KMS-11 (cell line): ENCODE data around the gene DLG2.

Source experiments
- H2AFZ ChIP-seq: fragments of 200-600 bp; sonication (generic); 2 replicates; pipeline ENCODE4 v1.6.1; 2016; ENCODE audit warnings: antibody characterized with exemption, mixed run types, low read depth
- H3K27ac ChIP-seq: fragments of 200-600 bp; sonication (generic); 2 replicates; pipeline ENCODE4 v1.6.1; 2016; ENCODE audit warnings: mild to moderate bottlenecking, mixed run types
- H3K27me3 ChIP-seq: fragments of 200-600 bp; sonication (generic); 2 replicates; pipeline ENCODE4 v1.6.1; 2017; ENCODE audit warnings: mild to moderate bottlenecking, low read depth, mixed run types, moderate library complexity; ENCODE audit not compliant: insufficient read depth
- H3K36me3 ChIP-seq: fragments of 200-600 bp; sonication (generic); 2 replicates; pipeline ENCODE4 v1.6.1; 2017; ENCODE audit warnings: mild to moderate bottlenecking, mixed run types; ENCODE audit not compliant: insufficient read depth
- H3K4me1 ChIP-seq: fragments of 200-600 bp; sonication (generic); 2 replicates; pipeline ENCODE4 v1.6.1; 2016; ENCODE audit warnings: mild to moderate bottlenecking, low read depth, mixed run types; ENCODE audit not compliant: poor library complexity, severe bottlenecking
- H3K4me2 ChIP-seq: fragments of 200-600 bp; sonication (generic); 2 replicates; pipeline ENCODE4 v1.7.0; 2016; ENCODE audit warnings: mild to moderate bottlenecking, mixed run types
- H3K4me3 ChIP-seq: fragments of 200-600 bp; sonication (generic); IDR thresholded peaks from 2 replicates; pipeline ENCODE4 v1.6.1; 2017; ENCODE audit warnings: low read depth, low read length, mixed read lengths; ENCODE audit not compliant: insufficient read depth
- H3K79me2 ChIP-seq: fragments of 200-600 bp; sonication (generic); 2 replicates; pipeline ENCODE4 v1.6.1; 2016; ENCODE audit warnings: low read depth, mixed run types; ENCODE audit not compliant: insufficient read depth
- H3K9ac ChIP-seq: fragments of 200-600 bp; sonication (generic); 2 replicates; pipeline ENCODE4 v1.6.1; 2016; ENCODE audit warnings: mild to moderate bottlenecking, mixed run types
- H4K20me1 ChIP-seq: fragments of 200-600 bp; sonication (generic); 2 replicates; pipeline ENCODE4 v1.6.1; 2016; ENCODE audit warnings: mild to moderate bottlenecking, mixed run types; ENCODE audit not compliant: insufficient read depth
- CTCF ChIP-seq: fragments of 200-600 bp; sonication (generic); conservative IDR thresholded peaks from 2 replicates; pipeline ENCODE4 v1.6.1; 2017; ENCODE audit warnings: low read depth, mild to moderate bottlenecking, antibody characterized with exemption, low read length, moderate library complexity, mixed read lengths

The DLG2 gene

GRCh38 chr11:84243629-84244263 lies 1383.4 kb downstream of the DLG2 start:
- H2AFZ ChIP-seq: no peak overlapping the region
- no peak for TF ChIP-seq CTCF
- H3K27me3 ChIP-seq: no peaks in the 10 kb centered on the region
- no peak overlapping the region for H3K4me2 ChIP-seq
- H3K4me3 ChIP-seq: no peak overlapping the region
- no peaks in the 10 kb centered on the region for H3K4me1 ChIP-seq
- no peak overlapping the region for H3K27ac ChIP-seq
- no peak overlapping the region for H3K9ac ChIP-seq
- H3K79me2 ChIP-seq: no peaks in the 10 kb centered on the region
- no peaks in the 10 kb centered on the region for H4K20me1 ChIP-seq
- H3K36me3 ChIP-seq: no peaks in the 10 kb centered on the region

- no peaks in the 10 kb centered on the region for H4K20me1 ChIP-seq
- no peak overlapping the region for H3K9ac ChIP-seq
- no peaks in the 10 kb centered on the region for H3K4me1 ChIP-seq
- H3K36me3 ChIP-seq: no peaks in the 10 kb centered on the region
- H3K27me3 ChIP-seq: no peaks in the 10 kb centered on the region
- no peak overlapping the region for H2AFZ ChIP-seq
- no peak overlapping the region for H3K4me2 ChIP-seq
- no peak for TF ChIP-seq CTCF
- H3K4me3 ChIP-seq: no peak overlapping the region
- no peak overlapping the region for H3K27ac ChIP-seq
- H3K79me2 ChIP-seq: no peaks in the 10 kb centered on the region
These were observed 1385.6 kb downstream of the DLG2 start for GRCh38 chr11:84241343-84242131.

- Histone ChIP-seq H3K27me3 (no peaks in the 10 kb centered on the region), H3K36me3 (no peaks in the 10 kb centered on the region), H3K27ac (no peak overlapping the region), H3K4me2 (no peak overlapping the region), H3K4me3 (no peak overlapping the region), H4K20me1 (no peaks in the 10 kb centered on the region), H3K9ac (no peak overlapping the region), H3K4me1 (no peaks in the 10 kb centered on the region), H2AFZ (no peak overlapping the region), H3K79me2 (no peaks in the 10 kb centered on the region)
- TF ChIP-seq CTCF: no peak
These were observed 1386.3 kb downstream of the DLG2 start for GRCh38 chr11:84240847-84241246.

GRCh38 chr11:84236436-84236835 lies 1390.7 kb downstream of the DLG2 start:
- Histone ChIP-seq H3K4me1 (no peaks in the 10 kb centered on the region), H4K20me1 (no peaks in the 10 kb centered on the region), H3K27ac (no peak overlapping the region), H3K9ac (no peak overlapping the region), H3K27me3 (no peaks in the 10 kb centered on the region), H3K36me3 (no peaks in the 10 kb centered on the region), H3K79me2 (no peaks in the 10 kb centered on the region), H3K4me2 (no peak overlapping the region), H3K4me3 (no peak overlapping the region), H2AFZ (no peak overlapping the region)
- no peak for TF ChIP-seq CTCF
